Trophoblast cell (in vitro differentiated cells and primary cell): ENCODE data around the gene HOXA4.

Source experiments
- DNase-seq, 2 donors: peaks; one replicate each; pipeline ENCODE4 v3.0.0-alpha.2; 2016
- H2AFZ ChIP-seq: 2 replicates; pipeline ENCODE4 v1.6.1; 2013; ENCODE audit warnings: low read length, moderate library complexity, mild to moderate bottlenecking; ENCODE audit not compliant: insufficient read depth, poor library complexity
- H2AK5ac ChIP-seq: 2 replicates; pipeline ENCODE4 v1.6.1; 2013; ENCODE audit warnings: mild to moderate bottlenecking, low read length
- H2BK120ac ChIP-seq: 2 replicates; pipeline ENCODE4 v1.6.1; 2013; ENCODE audit warnings: low read length, mild to moderate bottlenecking, moderate library complexity; ENCODE audit not compliant: insufficient read depth, poor library complexity
- H2BK12ac ChIP-seq: 2 replicates; pipeline ENCODE4 v1.6.1; 2013; ENCODE audit warnings: mild to moderate bottlenecking, low read length, moderate library complexity
- H2BK5ac ChIP-seq: 2 replicates; pipeline ENCODE4 v1.6.1; 2013; ENCODE audit warnings: low read length, low read depth, moderate library complexity, mild to moderate bottlenecking; ENCODE audit not compliant: poor library complexity
- H3K14ac ChIP-seq: 2 replicates; pipeline ENCODE4 v1.6.1; 2013; ENCODE audit warnings: mild to moderate bottlenecking, low read length
- H3K18ac ChIP-seq: 2 replicates; pipeline ENCODE4 v1.6.1; 2013; ENCODE audit warnings: mild to moderate bottlenecking, low read length
- H3K23ac ChIP-seq: 2 replicates; pipeline ENCODE4 v1.6.1; 2013; ENCODE audit warnings: low read length
- H3K27ac ChIP-seq: 2 replicates; pipeline ENCODE4 v1.5.1; 2013; ENCODE audit warnings: low read depth, mild to moderate bottlenecking, inconsistent platforms, low read length, moderate library complexity
- H3K27me3 ChIP-seq: 2 replicates; pipeline ENCODE4 v1.6.1; 2013; ENCODE audit warnings: inconsistent platforms, mild to moderate bottlenecking, low read length, moderate library complexity; ENCODE audit not compliant: insufficient read depth
- H3K36me3 ChIP-seq, 2 experiments: 1 replicate in 1 of 2; 2 replicates in 1 of 2; pipeline ENCODE4 v1.6.1; 2013; ENCODE audit warnings: low read length in 2 of 2, mild to moderate bottlenecking in 2 of 2, moderate library complexity in 1 of 2; ENCODE audit not compliant: insufficient read depth in 2 of 2, control insufficient read depth in 1 of 2
- H3K4ac ChIP-seq: 2 replicates; pipeline ENCODE4 v1.6.1; 2013; ENCODE audit warnings: low read depth, mild to moderate bottlenecking, low read length, moderate library complexity
- H3K4me1 ChIP-seq, 2 experiments: 1 replicate in 1 of 2; 2 replicates in 1 of 2; pipeline ENCODE4 v1.6.1; 2013; ENCODE audit warnings: low read length in 2 of 2, mild to moderate bottlenecking in 2 of 2, moderate library complexity in 1 of 2; ENCODE audit not compliant: insufficient read depth in 2 of 2, control insufficient read depth in 1 of 2
- H3K4me2 ChIP-seq: 2 replicates; pipeline ENCODE4 v1.6.1; 2013; ENCODE audit warnings: inconsistent platforms, mild to moderate bottlenecking, low read length, moderate library complexity
- H3K4me3 ChIP-seq: 2 replicates; pipeline ENCODE4 v1.5.1; 2013; ENCODE audit warnings: mild to moderate bottlenecking, low read depth, low read length, inconsistent platforms
- H3K79me1 ChIP-seq: one replicate; pipeline ENCODE4 v1.6.1; 2013; ENCODE audit warnings: low read length
- H3K79me2 ChIP-seq: 2 replicates; pipeline ENCODE4 v1.6.1; 2013; ENCODE audit warnings: low read length, mild to moderate bottlenecking; ENCODE audit not compliant: control insufficient read depth, insufficient read depth, poor library complexity
- H3K9ac ChIP-seq: 2 replicates; pipeline ENCODE4 v1.6.1; 2013; ENCODE audit warnings: mild to moderate bottlenecking, low read length
- H3K9me3 ChIP-seq: 2 replicates; pipeline ENCODE4 v1.6.1; 2013; ENCODE audit warnings: low read depth, mild to moderate bottlenecking, control low read depth, inconsistent platforms, low read length; ENCODE audit not compliant: insufficient read depth
- H4K12ac ChIP-seq: 2 replicates; pipeline ENCODE4 v1.6.1; 2013; ENCODE audit warnings: low read depth, mild to moderate bottlenecking, low read length, moderate library complexity
- H4K8ac ChIP-seq: 2 replicates; pipeline ENCODE4 v1.6.1; 2013; ENCODE audit warnings: low read depth, mild to moderate bottlenecking, low read length, moderate library complexity
- H4K91ac ChIP-seq: one replicate; pipeline ENCODE4 v1.6.1; 2013; ENCODE audit warnings: low read depth, mild to moderate bottlenecking, low read length, moderate library complexity
- WGBS: extraction: QIAGEN DNeasy Blood & Tissue Kit; methylation state at CpG from one replicate; pipeline ENCODE4 v1.1.7; 2013; ENCODE audit warnings: missing lambda C conversion rate; ENCODE audit not compliant: insufficient read length, insufficient coverage; ENCODE audit errors: extremely low coverage; 5-methylcytosine and 5-hydroxymethylcytosine counted together

HOXA4 gene

GRCh38 chr7:27169658-27170425, 39.3 kb upstream of the HOXA4 start:
- Histone ChIP-seq H2BK5ac (no peak overlapping the region), H3K36me3 (no peaks in the 10 kb centered on the region), H3K23ac (no peak overlapping the region), H4K91ac (no peak overlapping the region), H3K9me3 (peaks cover 49% of the 10 kb centered on the region), H2BK120ac (no peak overlapping the region), H3K79me1 (no peaks in the 10 kb centered on the region), H3K4me3 (no peak overlapping the region), H4K8ac (no peak overlapping the region), H3K27me3 (peaks cover 91% of the 10 kb centered on the region), H3K4me1 (peaks cover 6 to 20% of the 10 kb centered on the region in 2 experiments), H3K4me2 (peak overlapping the region; percentile 27), H2AFZ (no peak overlapping the region), H3K4ac (no peak overlapping the region), H3K18ac (no peak overlapping the region), H3K27ac (no peak overlapping the region), H3K9ac (no peak overlapping the region), H3K79me2 (no peaks in the 10 kb centered on the region), H3K14ac (no peak overlapping the region), H2BK12ac (no peak overlapping the region), H4K12ac (no peak overlapping the region), H2AK5ac (no peak overlapping the region)
- peak; percentile 43 to 70 for DNase-seq
- no CpG with 5 or more reads among the region's 46 CpGs for WGBS

- WGBS, result no CpG with 5 or more reads among the region's 25 CpGs
- no peak for DNase-seq
- Histone ChIP-seq H4K8ac (no peak overlapping the region), H3K9ac (no peak overlapping the region), H3K14ac (no peak overlapping the region), H2AK5ac (no peak overlapping the region), H3K27ac (no peak overlapping the region), H4K91ac (no peak overlapping the region), H3K36me3 (no peaks in the 10 kb centered on the region), H2BK5ac (no peak overlapping the region), H2AFZ (no peak overlapping the region), H2BK12ac (no peak overlapping the region), H3K4me2 (no peak overlapping the region), H3K23ac (no peak overlapping the region), H3K4me3 (no peak overlapping the region), H3K4me1 (peaks cover 4 to 13% of the 10 kb centered on the region in 2 experiments), H3K18ac (no peak overlapping the region), H3K79me2 (no peaks in the 10 kb centered on the region), H4K12ac (no peak overlapping the region), H3K9me3 (peaks cover 47% of the 10 kb centered on the region), H3K4ac (no peak overlapping the region), H3K27me3 (peaks cover 91% of the 10 kb centered on the region), H2BK120ac (no peak overlapping the region), H3K79me1 (no peaks in the 10 kb centered on the region)
These were observed 37.8 kb upstream of the HOXA4 start for GRCh38 chr7:27168265-27168947.

- H3K27me3 ChIP-seq, result peaks cover 88% of the 10 kb centered on the region
- no peak overlapping the region for H2BK120ac ChIP-seq
- no peaks in the 10 kb centered on the region for H3K79me2 ChIP-seq
- H3K4ac ChIP-seq, result no peak overlapping the region
- H4K12ac ChIP-seq, result no peak overlapping the region
- no peak overlapping the region for H3K4me2 ChIP-seq
- no peak overlapping the region for H2BK12ac ChIP-seq
- no peak overlapping the region for H2BK5ac ChIP-seq
- no peak overlapping the region for H3K9ac ChIP-seq
- H3K79me1 ChIP-seq, result no peaks in the 10 kb centered on the region
- H3K23ac ChIP-seq, result no peak overlapping the region
- H3K36me3 ChIP-seq, result no peaks in the 10 kb centered on the region
- H2AK5ac ChIP-seq, result no peak overlapping the region
- WGBS, result no CpG with 5 or more reads among the region's 4 CpGs
- no peak for DNase-seq
- no peak overlapping the region for H3K27ac ChIP-seq
- H3K4me3 ChIP-seq, result no peak overlapping the region
- H2AFZ ChIP-seq, result no peak overlapping the region
- H3K9me3 ChIP-seq, result peaks cover 42% of the 10 kb centered on the region
- H4K8ac ChIP-seq, result no peak overlapping the region
- H4K91ac ChIP-seq, result no peak overlapping the region
- H3K18ac ChIP-seq, result no peak overlapping the region
- H3K4me1 ChIP-seq, result peaks cover 4 to 8% of the 10 kb centered on the region in 2 experiments
- no peak overlapping the region for H3K14ac ChIP-seq
These were observed 37.3 kb upstream of the HOXA4 start for GRCh38 chr7:27167916-27168264.

DNA sequence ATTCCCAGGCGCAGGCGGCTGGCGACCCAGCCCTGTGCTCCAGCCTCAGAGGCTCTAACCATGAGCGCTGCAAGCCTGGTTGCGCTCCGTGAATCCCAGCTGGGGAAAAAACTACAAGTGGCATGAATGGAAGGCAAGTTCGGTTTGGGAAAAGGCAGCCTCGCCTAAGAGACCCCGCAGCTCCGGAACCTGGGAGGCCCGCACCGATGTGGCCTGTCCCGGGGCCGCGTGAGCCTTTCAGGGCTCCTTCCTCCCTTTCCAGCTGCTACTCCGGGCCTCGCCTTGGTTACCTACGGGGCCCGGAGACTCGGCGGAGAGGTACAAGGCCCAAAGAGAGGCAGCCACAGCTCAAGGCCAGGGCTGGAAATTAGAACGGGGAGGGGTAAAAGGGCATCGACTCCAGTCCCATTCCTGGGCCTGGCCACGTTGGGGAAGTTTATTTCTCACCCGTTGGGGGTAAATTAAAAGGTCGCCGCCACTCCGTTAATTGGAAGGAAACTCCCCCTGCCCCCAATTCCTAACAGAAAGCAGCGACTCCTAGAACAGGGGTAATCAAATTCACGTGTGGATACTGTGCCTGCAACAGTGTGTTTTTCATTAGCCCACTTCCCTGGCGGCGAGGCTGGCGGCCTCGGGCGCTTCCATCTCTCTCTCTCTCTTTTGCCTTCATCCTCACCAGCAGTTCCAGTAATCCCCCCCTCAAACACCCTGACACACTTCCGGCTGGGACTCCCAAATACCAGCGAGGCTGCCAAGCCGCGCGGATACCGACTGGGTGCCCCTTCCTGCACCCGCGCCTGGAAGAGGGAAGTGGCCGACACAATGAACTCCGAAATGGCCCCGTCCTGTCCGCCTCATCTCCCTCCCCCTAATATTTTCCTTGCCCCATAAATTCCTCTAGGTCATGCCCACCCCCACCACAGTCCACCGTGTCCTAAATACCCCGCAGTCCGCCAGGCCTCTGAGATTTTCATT, 36.3 kb upstream of the HOXA4 start:
- no peak overlapping the region for H3K14ac ChIP-seq
- H3K4me2 ChIP-seq, result no peak overlapping the region
- H3K4me1 ChIP-seq, result peaks cover 4 to 8% of the 10 kb centered on the region in 2 experiments
- H3K9me3 ChIP-seq, result peaks cover 37% of the 10 kb centered on the region
- H3K79me1 ChIP-seq, result no peaks in the 10 kb centered on the region
- no peak overlapping the region for H3K4me3 ChIP-seq
- H3K4ac ChIP-seq, result no peak overlapping the region
- H3K27me3 ChIP-seq, result peaks cover 81% of the 10 kb centered on the region
- no peak overlapping the region for H3K23ac ChIP-seq
- H3K18ac ChIP-seq, result no peak overlapping the region
- H2AFZ ChIP-seq, result no peak overlapping the region
- H2BK5ac ChIP-seq, result no peak overlapping the region
- H4K12ac ChIP-seq, result no peak overlapping the region
- no peak overlapping the region for H2BK12ac ChIP-seq
- no peak overlapping the region for H4K8ac ChIP-seq
- WGBS, result no CpG with 5 or more reads among the region's 50 CpGs
- no peaks in the 10 kb centered on the region for H3K36me3 ChIP-seq
- no peak overlapping the region for H3K9ac ChIP-seq
- H2AK5ac ChIP-seq, result no peak overlapping the region
- H2BK120ac ChIP-seq, result no peak overlapping the region
- H3K79me2 ChIP-seq, result no peaks in the 10 kb centered on the region
- no peak overlapping the region for H3K27ac ChIP-seq
- DNase-seq, result no peak
- no peak overlapping the region for H4K91ac ChIP-seq
